Stimulated activated memory B cell treated with anti-CD40 and anti-IgM and Interleukin-4, amounts not matched to agents 10 μg/mL and 1 μg/mL and 100 μg/mL, for 72 hours (primary cell): ENCODE measurements around the gene TBCK.
"Not testable (repeated sequence)": the region's sequence is repeated elsewhere in the genome, so short reads cannot be mapped to it uniquely, and the experiment has no call there.

Experiments
- ATAC-seq: fragments of 150-1000 bp; cut with Tn5 transposase; 2 replicates; pipeline ENCODE4 v1.10.0; 2021
- H3K27ac Mint-ChIP-seq: one replicate; pipeline ENCODE4 v1.8.0; 2022; ENCODE audit warnings: mild to moderate bottlenecking, mixed read lengths
- H3K27me3 Mint-ChIP-seq: one replicate; pipeline ENCODE4 v1.8.0; 2022; ENCODE audit warnings: mixed read lengths
- H3K36me3 Mint-ChIP-seq: one replicate; pipeline ENCODE4 v1.8.0; 2022; ENCODE audit warnings: mixed read lengths
- H3K4me1 Mint-ChIP-seq: one replicate; pipeline ENCODE4 v1.8.0; 2022; ENCODE audit warnings: mixed read lengths
- H3K4me3 Mint-ChIP-seq: one replicate; pipeline ENCODE4 v1.8.0; 2022; ENCODE audit warnings: mild to moderate bottlenecking, moderate library complexity, mixed read lengths
- H3K9me3 Mint-ChIP-seq: one replicate; pipeline ENCODE4 v1.8.0; 2022; ENCODE audit warnings: mixed read lengths

The TBCK gene

DNA sequence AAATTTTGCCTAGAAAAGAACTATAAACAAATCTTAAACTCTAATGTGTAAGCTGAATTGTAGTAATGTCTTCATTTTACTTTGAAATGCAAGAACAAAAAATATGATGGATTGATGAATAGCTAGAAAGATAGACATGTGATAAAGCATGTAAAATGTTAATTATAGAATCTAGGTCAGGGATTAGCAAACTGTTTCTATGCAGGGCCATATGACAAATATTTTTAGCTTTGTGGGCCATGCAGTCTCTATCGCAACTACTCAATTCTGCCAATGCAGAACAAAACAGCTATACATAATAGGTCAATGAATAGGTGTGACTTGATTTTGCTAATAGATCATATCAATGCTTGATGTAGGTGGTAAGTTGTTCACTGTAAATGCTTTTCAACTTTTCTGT lies 75.3 kb downstream of the TBCK start:
- Mint-ChIP-seq H3K4me3 (no peak overlapping the region), H3K27ac (no peak overlapping the region), H3K9me3 (no peaks in the 10 kb centered on the region), H3K36me3 (peaks cover 33% of the 10 kb centered on the region), H3K27me3 (no peaks in the 10 kb centered on the region), H3K4me1 (no peaks in the 10 kb centered on the region)
- ATAC-seq = no peak

GRCh38 chr4:106238820-106239420 lies 77.1 kb downstream of the TBCK start:
- H3K27me3 Mint-ChIP-seq = no peaks in the 10 kb centered on the region
- H3K9me3 Mint-ChIP-seq = no peaks in the 10 kb centered on the region
- no peak for ATAC-seq
- no peak overlapping the region for H3K27ac Mint-ChIP-seq
- peaks cover 31% of the 10 kb centered on the region for H3K36me3 Mint-ChIP-seq
- no peaks in the 10 kb centered on the region for H3K4me1 Mint-ChIP-seq
- no peak overlapping the region for H3K4me3 Mint-ChIP-seq

GRCh38 chr4:106231931-106232330 lies 84.1 kb downstream of the TBCK start:
- Mint-ChIP-seq H3K9me3 (no peaks in the 10 kb centered on the region), H3K27ac (no peak overlapping the region)

GRCh38 chr4:106222548-106222947 lies 93.5 kb downstream of the TBCK start:
- H3K4me3 Mint-ChIP-seq = no peak overlapping the region
- no peaks in the 10 kb centered on the region for H3K4me1 Mint-ChIP-seq
- H3K27me3 Mint-ChIP-seq = no peaks in the 10 kb centered on the region
- H3K9me3 Mint-ChIP-seq = peaks cover 4% of the 10 kb centered on the region
- ATAC-seq = no peak
- H3K27ac Mint-ChIP-seq = no peak overlapping the region
- H3K36me3 Mint-ChIP-seq = peaks cover 62% of the 10 kb centered on the region

More at GRCh38 chr4:106231931-106232330, 84.1 kb downstream of the TBCK start:
- no peaks in the 10 kb centered on the region for H3K4me1 Mint-ChIP-seq
- no peak overlapping the region for H3K4me3 Mint-ChIP-seq
- H3K36me3 Mint-ChIP-seq = peaks cover 49% of the 10 kb centered on the region
- no peaks in the 10 kb centered on the region for H3K27me3 Mint-ChIP-seq
- ATAC-seq = no peak

DNA sequence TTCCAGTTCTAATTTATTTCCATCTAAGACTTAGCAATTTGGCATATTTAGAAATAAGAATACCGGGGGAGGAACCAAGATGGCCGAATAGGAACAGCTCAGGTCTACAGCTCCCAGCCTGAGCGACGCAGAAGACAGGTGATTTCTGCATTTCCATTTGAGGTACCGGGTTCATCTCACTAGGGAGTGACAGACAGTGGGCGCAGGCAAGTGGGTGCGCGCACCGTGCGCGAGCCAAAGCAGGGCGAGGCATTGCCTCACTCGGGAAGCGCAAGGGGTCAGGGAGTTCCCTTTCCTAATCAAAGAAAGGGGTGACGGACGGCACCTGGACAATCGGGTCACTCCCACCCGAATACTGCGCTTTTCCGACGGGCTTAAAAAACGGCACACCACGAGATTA lies 102.7 kb downstream of the TBCK start:
- H3K9me3 Mint-ChIP-seq, H3K4me1 Mint-ChIP-seq, H3K27ac Mint-ChIP-seq, H3K27me3 Mint-ChIP-seq, H3K4me3 Mint-ChIP-seq, ATAC-seq: not testable (repeated sequence)
- peaks cover 20% of the 10 kb centered on the region for H3K36me3 Mint-ChIP-seq

DNA sequence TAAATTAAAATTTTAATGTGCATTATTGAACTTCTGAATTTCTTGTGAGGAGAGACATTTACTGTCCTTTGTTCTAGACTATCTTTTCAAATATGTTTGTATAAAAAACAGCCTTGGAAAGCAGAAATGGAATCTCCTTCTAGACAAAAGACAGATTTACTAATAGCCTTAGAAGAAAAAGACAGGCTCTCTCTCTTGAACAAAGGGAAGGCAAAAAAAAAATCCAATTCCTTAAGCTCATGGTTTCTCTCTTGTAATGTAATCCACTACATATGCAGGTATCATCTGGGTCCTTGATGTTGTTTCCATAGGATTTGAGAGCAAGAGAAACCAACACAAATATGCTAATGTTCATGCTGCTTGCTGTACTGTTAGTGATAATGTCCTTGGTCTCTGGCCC lies 106.0 kb downstream of the TBCK start:
- Mint-ChIP-seq H3K27me3 (no peaks in the 10 kb centered on the region), H3K36me3 (peaks cover 19% of the 10 kb centered on the region), H3K4me3 (no peak overlapping the region), H3K9me3 (no peaks in the 10 kb centered on the region), H3K27ac (no peak overlapping the region), H3K4me1 (no peaks in the 10 kb centered on the region)
- ATAC-seq = no peak

DNA sequence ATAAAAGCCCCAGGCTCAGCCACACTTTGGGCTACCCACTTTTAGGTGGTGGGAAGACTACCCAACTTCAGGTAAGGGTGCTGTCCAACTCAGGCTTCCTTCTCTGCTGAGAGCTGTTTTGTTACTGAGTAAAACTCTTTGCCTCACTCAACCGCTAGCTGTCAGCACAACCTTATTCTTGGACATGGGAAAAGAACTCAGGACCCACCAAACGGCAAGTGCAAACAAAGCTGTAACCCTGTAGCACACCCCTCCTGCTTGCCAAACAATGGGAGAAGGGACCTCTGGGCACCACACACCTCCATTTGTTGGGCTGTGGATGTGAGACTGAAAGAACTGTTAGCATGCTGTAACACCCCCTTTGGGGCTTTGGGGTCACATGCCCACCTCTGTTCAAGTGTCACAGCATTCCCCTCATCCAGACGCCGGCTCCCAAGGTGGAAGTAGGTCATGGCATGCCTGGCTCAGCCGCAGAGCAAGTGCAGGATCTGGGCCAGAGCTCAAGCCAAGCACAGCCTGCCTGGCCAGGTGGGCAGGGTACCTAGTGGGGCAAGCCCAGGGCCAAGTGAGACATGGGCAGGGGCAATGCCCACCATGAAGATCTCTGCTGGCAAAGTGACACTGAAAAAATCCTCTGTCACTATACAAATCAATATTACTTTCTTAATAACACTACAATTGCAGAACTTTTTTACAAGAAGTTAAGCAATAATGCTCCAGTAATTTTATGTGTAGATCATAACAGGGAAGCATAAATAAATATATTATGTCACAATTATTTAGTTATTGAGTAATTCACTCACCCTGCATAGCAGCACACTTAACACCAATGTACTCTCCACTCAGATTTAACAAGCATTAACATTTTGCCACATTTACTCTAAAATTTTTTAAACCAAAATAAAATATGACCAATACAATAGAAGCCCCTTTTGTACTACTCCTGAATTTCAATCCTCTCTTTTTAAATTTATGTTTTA lies 107.2 kb downstream of the TBCK start:
- Mint-ChIP-seq H3K27ac (no peak overlapping the region), H3K9me3 (no peaks in the 10 kb centered on the region), H3K4me1 (no peaks in the 10 kb centered on the region), H3K27me3 (no peaks in the 10 kb centered on the region), H3K36me3 (peaks cover 19% of the 10 kb centered on the region), H3K4me3 (no peak overlapping the region)
- no peak for ATAC-seq

DNA sequence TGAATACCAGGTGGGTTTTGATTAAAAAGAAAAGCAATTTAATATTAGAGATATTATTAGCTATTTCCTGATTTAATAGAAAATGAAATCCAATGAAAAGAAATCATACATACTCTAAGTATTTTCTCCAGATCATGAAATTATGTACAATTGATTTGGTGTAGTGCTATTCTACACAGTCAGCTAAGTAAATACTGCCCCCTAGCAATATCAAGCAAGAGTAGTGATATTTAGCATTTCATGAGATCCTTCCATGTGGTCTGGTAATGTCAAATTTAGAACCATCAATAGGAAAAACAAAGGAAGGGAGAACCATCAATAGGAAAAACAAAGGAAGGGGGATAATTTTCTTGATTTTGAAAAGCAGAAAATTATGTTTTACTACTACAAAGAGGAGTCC lies 114.6 kb downstream of the TBCK start:
- H3K4me1 Mint-ChIP-seq = no peaks in the 10 kb centered on the region
- H3K9me3 Mint-ChIP-seq = no peaks in the 10 kb centered on the region
- H3K27me3 Mint-ChIP-seq = no peaks in the 10 kb centered on the region
- no peak overlapping the region for H3K27ac Mint-ChIP-seq
- H3K4me3 Mint-ChIP-seq = no peak overlapping the region
- peaks cover 28% of the 10 kb centered on the region for H3K36me3 Mint-ChIP-seq
- ATAC-seq = no peak

- no peaks in the 10 kb centered on the region for H3K9me3 Mint-ChIP-seq
- no peaks in the 10 kb centered on the region for H3K4me1 Mint-ChIP-seq
- peaks cover 69% of the 10 kb centered on the region for H3K36me3 Mint-ChIP-seq
- ATAC-seq = no peak
- H3K4me3 Mint-ChIP-seq = no peak overlapping the region
- no peaks in the 10 kb centered on the region for H3K27me3 Mint-ChIP-seq
- no peak overlapping the region for H3K27ac Mint-ChIP-seq
Observed at GRCh38 chr4:106195435-106195950, 120.5 kb downstream of the TBCK start.

DNA sequence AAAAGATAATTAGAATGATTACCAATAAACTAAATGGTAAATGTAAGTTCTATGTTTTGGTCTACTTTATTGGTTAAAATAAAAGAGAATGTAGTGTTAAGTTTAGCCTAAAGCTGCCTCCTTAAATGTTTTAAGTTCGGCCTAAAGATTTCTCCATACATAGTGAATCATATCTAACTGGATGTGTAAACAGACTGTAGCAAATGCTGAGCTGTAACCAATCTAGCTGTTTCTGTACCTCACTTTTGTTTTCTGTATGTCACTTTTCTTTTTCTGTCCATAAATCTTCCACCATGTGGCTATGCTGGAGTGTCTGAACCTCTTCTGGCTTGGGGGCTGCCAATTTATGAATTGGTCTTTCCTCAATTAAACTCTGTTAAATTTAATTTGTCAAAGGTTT lies 121.2 kb downstream of the TBCK start:
- Mint-ChIP-seq H3K27ac (no peak overlapping the region), H3K27me3 (no peaks in the 10 kb centered on the region), H3K4me3 (no peak overlapping the region), H3K9me3 (peaks cover under 1% of the 10 kb centered on the region), H3K4me1 (no peaks in the 10 kb centered on the region), H3K36me3 (peaks cover 66% of the 10 kb centered on the region)
- no peak for ATAC-seq

- Mint-ChIP-seq H3K27me3 (no peaks in the 10 kb centered on the region), H3K4me3 (no peak overlapping the region), H3K4me1 (no peaks in the 10 kb centered on the region), H3K36me3 (peaks cover 71% of the 10 kb centered on the region), H3K9me3 (peaks cover 3% of the 10 kb centered on the region), H3K27ac (no peak overlapping the region)
- no peak for ATAC-seq
Observed at GRCh38 chr4:106192131-106192530, 123.9 kb downstream of the TBCK start.

GRCh38 chr4:106186201-106186600 lies 129.8 kb downstream of the TBCK start:
- no peak for ATAC-seq
- peaks cover 82% of the 10 kb centered on the region for H3K36me3 Mint-ChIP-seq
- H3K4me3 Mint-ChIP-seq = no peak overlapping the region
- no peak overlapping the region for H3K27ac Mint-ChIP-seq
- no peaks in the 10 kb centered on the region for H3K4me1 Mint-ChIP-seq
- H3K9me3 Mint-ChIP-seq = peaks cover 14% of the 10 kb centered on the region
- no peaks in the 10 kb centered on the region for H3K27me3 Mint-ChIP-seq

DNA sequence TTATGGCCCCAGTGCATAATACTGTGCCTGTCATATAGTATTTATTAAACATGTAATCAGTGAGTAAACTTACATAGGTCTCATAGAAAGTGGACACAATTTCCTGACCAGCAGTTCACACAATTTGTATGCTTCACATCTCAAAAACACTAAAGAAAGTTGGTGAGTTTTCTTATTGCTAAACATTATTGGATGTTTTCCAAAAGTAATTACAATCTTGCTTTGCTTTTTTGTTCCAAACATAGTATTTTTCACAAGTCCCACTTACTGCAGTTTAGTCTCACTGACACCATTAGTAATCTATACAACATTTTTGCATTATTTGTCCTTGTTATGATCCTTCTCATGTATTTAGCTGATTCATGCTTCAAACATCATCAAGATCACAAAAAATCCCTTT lies 132.5 kb downstream of the TBCK start:
- no peak for ATAC-seq
- Mint-ChIP-seq H3K27me3 (no peaks in the 10 kb centered on the region), H3K9me3 (peaks cover 10% of the 10 kb centered on the region), H3K4me3 (no peak overlapping the region), H3K27ac (no peak overlapping the region), H3K36me3 (peaks cover 73% of the 10 kb centered on the region), H3K4me1 (no peaks in the 10 kb centered on the region)

GRCh38 chr4:106172861-106173260 lies 143.1 kb downstream of the TBCK start:
- Mint-ChIP-seq H3K36me3 (peaks cover 56% of the 10 kb centered on the region), H3K27ac (no peak overlapping the region), H3K9me3 (no peaks in the 10 kb centered on the region)

DNA sequence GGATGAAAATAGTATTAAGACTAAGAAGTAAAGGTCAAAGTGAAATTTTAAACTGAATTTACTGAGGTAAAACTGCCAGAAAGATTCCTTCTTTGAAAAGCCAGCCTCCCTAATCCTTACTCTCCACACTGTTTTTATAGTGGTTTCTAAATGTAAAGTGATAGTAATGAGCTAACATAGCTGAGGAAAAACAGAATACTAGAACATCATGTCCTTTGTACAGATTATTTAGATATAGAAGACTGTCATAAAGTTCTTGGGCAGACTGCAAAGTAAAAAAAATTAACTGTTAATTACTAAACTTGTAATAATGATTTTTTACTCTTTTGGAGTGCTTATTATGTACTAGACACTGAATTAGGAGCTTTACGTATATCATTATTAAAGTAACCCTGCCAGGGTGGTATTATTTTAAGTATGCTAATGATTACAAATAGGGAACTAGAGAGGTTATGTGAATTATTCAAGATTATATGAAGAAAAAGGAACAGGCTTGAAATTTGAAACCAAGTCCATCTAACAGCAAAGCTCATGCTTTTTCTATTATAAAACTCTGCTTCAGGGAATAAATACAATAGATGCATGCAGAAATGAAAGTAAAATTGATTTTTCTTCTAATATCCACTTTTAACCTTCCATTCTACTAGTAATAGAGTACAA lies 150.5 kb downstream of the TBCK start:
- H3K27me3 Mint-ChIP-seq = no peaks in the 10 kb centered on the region
- peaks cover 5% of the 10 kb centered on the region for H3K4me1 Mint-ChIP-seq
- no peak overlapping the region for H3K27ac Mint-ChIP-seq
- H3K9me3 Mint-ChIP-seq = peaks cover 10% of the 10 kb centered on the region
- peaks cover 55% of the 10 kb centered on the region for H3K36me3 Mint-ChIP-seq
- no peak overlapping the region for H3K4me3 Mint-ChIP-seq
- no peak for ATAC-seq

More at GRCh38 chr4:106172861-106173260, 143.1 kb downstream of the TBCK start:
- Mint-ChIP-seq H3K27me3 (no peaks in the 10 kb centered on the region), H3K4me1 (no peaks in the 10 kb centered on the region), H3K4me3 (no peak overlapping the region)
- ATAC-seq = no peak
